Activated T-cell treated with anti-CD3 and anti-CD28 coated beads for 1 hour (primary cell): ENCODE measurements around the gene ZDHHC7.
A peak's percentile ranks its signal among the peaks of the same experiment; 100 is the strongest.

Source experiments
- DNase-seq: peaks from one replicate; pipeline ENCODE4 v3.0.0-alpha.2; 2020; ENCODE audit warnings: low read depth

The ZDHHC7 gene

GRCh38 chr16:84964386-84965128 lies 46.8 kb downstream of the ZDHHC7 start:
- DNase-seq: no peak

- DNase-seq: no peak
Measured at GRCh38 chr16:84963066-84963465, 48.3 kb downstream of the ZDHHC7 start.

GRCh38 chr16:84960942-84961341 lies 50.4 kb downstream of the ZDHHC7 start:
- no peak for DNase-seq

- no peak for DNase-seq
Measured at GRCh38 chr16:84959784-84960417, 51.4 kb downstream of the ZDHHC7 start.

- DNase-seq: no peak
Measured at GRCh38 chr16:84959045-84959576, 52.2 kb downstream of the ZDHHC7 start.

- no peak for DNase-seq
Measured at GRCh38 chr16:84957792-84958191, 53.5 kb downstream of the ZDHHC7 start.

GRCh38 chr16:84957192-84957591 lies 54.1 kb downstream of the ZDHHC7 start:
- DNase-seq: no peak

GRCh38 chr16:84955427-84955826 lies 55.9 kb downstream of the ZDHHC7 start:
- DNase-seq: no peak

- no peak for DNase-seq
Measured at GRCh38 chr16:84953190-84953746, 58.1 kb downstream of the ZDHHC7 start.

GRCh38 chr16:84952335-84953189 lies 58.8 kb downstream of the ZDHHC7 start:
- DNase-seq: peak; percentile 55

- DNase-seq: peak; percentile 7
Measured at GRCh38 chr16:84950906-84951305, 60.4 kb downstream of the ZDHHC7 start.

GRCh38 chr16:84949772-84950436 lies 61.4 kb downstream of the ZDHHC7 start:
- no peak for DNase-seq

GRCh38 chr16:84948851-84949610 lies 62.3 kb downstream of the ZDHHC7 start:
- no peak for DNase-seq

GRCh38 chr16:84947996-84948850 lies 63.1 kb downstream of the ZDHHC7 start:
- no peak for DNase-seq

- DNase-seq: no peak
Measured at GRCh38 chr16:84947022-84947421, 64.3 kb downstream of the ZDHHC7 start.

- DNase-seq: no peak
Measured at GRCh38 chr16:84943620-84944019, 67.7 kb downstream of the ZDHHC7 start.

GRCh38 chr16:84942786-84943185 lies 68.5 kb downstream of the ZDHHC7 start:
- no peak for DNase-seq

- DNase-seq: no peak
Measured at GRCh38 chr16:84941921-84942320, 69.4 kb downstream of the ZDHHC7 start.

GRCh38 chr16:84940670-84941551 lies 70.4 kb downstream of the ZDHHC7 start:
- DNase-seq: no peak
